Stimulated activated CD4-positive, alpha-beta T cell treated with anti-CD3 and anti-CD28 coated beads, Interleukin-1b, Interleukin-23, amount 100 ng/mL, for 1 hour (primary cell): ENCODE results near the gene VOPP1.

Experiments
- DNase-seq, 2 donors: peaks; one replicate each; pipeline ENCODE4 v3.0.0-alpha.2; 2020; ENCODE audit warnings: low read depth in 2 of 2

The VOPP1 gene

DNA sequence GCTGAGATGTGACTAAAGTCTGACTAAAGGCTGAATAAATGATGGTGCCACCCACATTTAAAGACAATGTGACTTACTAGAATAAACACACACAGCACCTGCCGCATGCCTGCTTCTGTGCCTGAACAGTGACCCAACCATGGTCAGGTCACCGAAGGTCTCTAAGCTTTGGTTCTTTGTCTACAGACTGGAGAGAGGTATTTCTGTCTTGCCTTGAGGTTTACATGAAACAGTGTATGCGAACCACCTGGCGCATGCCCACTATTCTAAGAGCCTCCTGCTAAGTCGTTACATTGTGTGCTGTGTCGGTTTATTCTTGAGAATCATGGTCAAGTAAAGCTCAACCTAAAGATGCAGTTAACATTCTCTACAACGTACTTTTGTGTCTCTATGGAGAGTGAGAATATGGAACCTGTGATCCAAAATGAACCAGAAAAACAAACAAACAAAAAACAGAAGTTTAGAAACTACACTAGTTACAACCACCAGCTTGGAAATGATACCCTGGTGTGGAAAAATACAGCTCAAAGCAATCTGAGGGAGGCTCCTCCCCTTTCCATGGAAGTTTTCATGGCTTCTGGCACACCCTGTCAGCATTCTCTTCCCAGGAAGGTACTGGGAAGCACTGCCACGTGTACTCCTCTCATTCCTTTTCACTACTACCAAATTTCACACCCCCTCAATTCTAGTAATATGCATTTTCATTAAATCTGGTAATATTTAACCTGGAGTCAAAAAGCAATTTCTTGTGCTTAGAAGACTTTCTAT, 40.0 kb downstream of the VOPP1 start:
- DNase-seq: no peak

GRCh38 chr7:55531536-55531935, 40.8 kb downstream of the VOPP1 start:
- no peak for DNase-seq

GRCh38 chr7:55527307-55527706, 45.0 kb downstream of the VOPP1 start:
- DNase-seq: no peak

DNA sequence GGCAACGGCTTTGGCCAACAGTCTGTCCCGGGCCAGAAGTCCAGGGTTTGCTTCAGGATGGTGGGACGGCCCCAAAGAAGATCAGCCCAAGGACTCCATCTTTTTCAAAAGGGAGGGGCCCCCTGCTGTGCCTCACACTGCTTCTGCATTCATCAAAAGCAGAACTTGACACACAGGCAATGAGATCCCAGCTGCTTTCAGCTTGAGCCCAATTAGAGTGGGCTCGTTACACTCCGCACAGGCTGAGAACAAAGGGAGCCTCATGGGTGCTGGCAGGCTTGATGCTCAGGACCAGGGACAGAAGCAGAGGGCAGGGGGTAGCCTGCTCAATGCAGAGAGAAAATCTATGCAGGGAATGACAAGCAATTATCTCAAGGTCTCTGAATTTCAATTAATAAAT, 45.5 kb downstream of the VOPP1 start:
- DNase-seq: no peak

- no peak for DNase-seq
Measured at GRCh38 chr7:55526329-55526728, 46.0 kb downstream of the VOPP1 start.

GRCh38 chr7:55524558-55525310, 47.6 kb downstream of the VOPP1 start:
- DNase-seq: no peak

DNA sequence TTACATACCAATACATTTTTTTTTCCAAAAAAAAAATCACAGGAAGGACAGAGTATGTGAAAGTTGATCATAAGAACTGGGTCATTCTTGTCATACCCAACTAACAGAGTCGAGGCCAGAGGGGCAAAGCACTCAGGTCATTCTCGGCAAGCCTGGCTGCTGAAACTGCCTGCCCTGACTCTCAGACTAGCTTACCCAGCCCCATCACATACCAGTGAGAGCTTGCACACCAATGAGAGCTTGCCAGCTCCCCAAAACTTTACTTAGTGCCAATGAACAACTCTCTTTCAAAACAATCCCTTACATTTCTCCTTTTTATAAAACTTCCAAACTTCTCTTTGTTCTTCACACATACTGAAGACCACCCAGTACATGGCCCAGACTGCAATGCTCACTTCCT, 48.9 kb downstream of the VOPP1 start:
- no peak for DNase-seq

DNA sequence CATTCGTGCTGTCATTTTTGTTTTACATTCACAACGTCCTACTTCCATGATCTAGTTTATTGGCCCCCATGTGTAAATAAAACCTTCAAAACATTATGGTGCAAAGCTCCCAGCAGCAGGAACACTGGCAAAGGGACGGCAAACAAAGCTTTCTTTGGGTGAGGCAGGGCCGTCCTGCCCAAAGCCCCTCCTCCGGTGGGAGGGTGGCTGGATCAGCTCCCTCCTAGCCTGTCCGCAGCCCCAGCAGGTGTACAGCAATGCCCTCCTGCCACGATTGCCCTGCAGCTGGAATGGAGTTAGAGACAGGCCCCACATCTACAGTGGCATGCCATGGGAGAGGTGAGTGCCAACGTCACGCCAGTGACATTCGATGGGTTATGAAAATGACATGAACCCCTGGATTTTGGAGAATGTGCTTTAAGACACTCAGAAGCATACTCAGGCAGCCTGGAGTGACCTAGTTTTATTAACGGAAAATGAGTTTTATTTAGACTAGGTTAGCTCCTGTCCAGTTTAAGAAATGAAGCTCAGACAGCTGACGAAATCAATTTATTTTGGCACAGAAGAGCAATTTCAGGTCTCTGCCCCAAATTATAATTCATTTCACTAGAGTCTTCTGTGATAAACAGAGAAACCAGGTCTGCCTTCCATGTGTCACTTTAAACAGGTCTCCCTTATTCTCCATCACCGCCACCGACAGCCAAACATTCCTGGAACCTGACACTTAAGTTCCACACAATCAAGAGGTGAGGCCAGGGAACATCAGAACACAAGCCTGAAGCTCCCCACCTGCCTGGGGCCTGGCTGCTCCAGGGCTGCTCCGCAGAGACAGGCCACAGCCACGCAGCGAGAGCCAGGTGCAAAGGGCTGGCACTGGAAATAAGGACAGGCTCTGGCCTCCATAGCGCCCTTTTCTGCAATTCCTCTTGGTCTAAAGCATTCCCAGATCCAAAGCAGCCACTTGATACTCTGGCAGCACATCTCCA, 50.1 kb downstream of the VOPP1 start:
- DNase-seq: no peak

- no peak for DNase-seq
Measured at GRCh38 chr7:55521512-55521911, 50.8 kb downstream of the VOPP1 start.

GRCh38 chr7:55520426-55521140, 51.7 kb downstream of the VOPP1 start:
- DNase-seq: no peak

- DNase-seq: no peak
Measured at GRCh38 chr7:55518836-55519235, 53.5 kb downstream of the VOPP1 start.

DNA sequence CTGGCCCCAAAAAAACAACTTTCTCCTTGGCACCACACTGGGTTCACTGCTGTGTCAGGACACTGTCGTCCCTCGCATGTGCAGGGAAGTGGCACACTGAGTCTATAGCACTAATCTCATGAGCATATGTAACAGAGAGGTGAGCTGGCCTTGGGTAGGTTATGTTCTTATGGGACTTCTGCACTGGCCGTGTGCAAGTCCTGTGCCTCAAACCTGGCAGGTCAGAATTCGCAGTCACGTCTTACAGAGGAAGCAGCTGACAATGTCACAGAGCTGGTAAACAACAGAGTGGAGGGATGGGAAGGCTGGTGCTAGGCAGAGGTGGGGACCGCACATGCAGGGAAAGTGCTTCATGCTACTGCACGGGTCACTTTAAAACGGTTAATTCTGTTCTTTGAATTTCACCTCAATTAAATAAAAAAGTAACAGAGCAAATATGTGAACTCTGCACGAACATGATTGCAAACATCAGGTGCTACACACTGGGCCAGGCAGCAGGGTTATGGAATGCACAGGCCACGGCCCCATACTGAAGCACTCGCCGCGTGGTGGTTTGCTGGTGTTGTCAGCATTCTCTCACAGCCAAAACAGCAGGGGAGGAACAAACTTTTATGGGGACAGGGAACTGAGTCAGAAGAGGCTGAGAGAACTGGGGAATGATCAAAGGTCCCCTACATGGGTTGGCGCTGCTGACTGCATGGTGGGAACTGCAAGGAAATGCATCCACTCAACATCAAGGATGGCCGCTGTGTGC, 54.2 kb downstream of the VOPP1 start:
- no peak for DNase-seq

DNA sequence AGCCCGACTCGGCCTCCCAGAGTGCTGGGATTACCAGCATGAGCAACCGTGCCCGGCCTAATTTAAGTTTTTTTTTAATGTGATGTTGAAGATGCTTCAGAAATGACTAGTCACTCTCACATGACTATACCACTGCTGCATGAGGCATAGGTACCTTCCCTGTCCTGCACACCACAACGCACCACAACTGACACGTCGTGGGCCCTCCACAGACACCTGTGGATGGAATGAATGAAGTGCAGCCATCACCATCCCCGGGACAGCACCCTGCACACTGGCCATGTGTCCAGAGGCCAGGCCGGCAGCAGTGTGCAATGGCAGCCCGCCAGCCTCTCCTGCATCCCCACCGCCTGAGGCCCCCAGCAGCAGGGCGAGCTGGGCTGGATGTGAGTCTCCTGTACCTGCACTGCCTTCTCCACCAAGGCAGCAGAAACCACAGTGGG, 55.1 kb downstream of the VOPP1 start:
- no peak for DNase-seq

DNA sequence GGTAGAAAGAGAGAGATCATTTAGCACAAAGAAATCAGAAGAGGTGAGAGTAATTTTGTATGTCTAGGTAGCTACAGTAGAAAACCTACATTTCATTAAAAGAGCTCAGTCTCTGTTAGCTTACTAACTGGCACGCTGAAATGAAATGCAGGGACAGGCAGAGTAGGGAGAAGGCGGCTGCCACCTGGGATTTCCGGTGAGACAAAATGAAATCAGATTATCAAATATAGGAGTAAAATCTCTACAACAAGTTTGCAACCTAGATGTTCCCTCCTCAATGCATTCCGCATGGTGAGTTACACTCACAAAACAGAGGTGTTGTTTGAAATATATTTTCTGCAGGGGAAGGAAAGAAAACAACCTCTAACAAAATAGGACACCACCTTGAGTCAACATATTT, 55.9 kb downstream of the VOPP1 start:
- DNase-seq: no peak

DNA sequence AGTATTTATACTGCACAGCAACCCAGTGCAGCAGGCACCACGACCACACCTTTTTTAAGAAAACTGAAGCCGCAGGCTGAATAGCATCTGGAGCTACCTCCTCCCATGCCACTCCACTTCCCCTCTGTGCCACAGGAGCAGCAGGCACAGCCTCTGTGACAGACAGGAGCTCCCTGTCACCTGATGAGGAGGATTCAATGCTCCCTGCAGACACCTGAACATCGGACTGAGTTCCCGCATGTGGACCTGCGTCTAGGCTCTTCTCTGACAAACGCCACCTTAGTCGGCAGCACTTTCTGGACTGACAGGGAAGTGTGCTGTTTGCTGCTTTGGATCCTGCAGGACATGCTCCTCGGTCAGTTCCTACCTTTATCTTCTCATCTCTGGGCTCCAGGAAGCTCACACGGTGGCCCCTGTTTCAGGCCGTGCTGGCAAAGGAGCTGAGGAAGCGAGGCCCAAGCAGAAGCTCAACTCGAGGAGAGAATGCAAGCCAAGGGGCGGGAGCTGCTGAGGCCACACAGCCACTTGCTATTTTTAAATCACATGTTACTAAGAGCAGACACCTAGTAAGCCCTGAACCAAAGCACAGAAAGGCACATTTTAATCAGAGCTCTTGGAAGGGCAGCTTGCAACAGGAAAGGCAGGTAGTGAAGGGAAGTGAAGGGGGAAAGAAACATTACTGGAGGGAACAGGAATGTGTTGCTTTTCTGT, 56.6 kb downstream of the VOPP1 start:
- no peak for DNase-seq

- no peak for DNase-seq
Measured at GRCh38 chr7:55514546-55515265, 57.6 kb downstream of the VOPP1 start.

GRCh38 chr7:55513868-55514267, 58.4 kb downstream of the VOPP1 start:
- no peak for DNase-seq

DNA sequence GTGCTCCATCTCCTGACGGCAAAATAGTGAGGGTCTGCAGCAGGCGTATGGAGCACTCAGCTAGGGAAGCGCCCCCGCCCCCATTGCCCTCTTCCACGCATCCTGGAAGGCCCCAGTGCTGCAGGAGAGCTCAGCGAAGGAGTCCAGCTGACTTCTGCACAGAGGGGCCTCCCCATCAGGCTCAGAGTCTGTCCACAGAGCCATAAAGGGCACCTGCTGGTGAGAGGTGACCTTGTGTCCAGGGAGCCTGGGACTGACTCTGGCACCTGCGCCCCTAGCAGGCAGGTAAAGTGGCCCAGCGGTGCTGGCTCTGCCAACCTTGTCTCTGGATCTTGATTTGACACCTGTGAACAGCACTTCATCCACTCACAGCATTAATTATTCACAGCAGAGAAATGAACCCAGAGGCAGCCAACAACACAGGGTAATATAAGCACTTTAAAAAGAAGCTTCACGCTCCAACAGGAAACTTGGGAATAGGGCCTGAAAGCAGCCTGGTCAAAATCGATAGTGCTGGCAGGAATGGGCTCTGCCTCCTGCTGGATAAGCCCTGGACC, 59.6 kb downstream of the VOPP1 start:
- no peak for DNase-seq

GRCh38 chr7:55510621-55511020, 61.7 kb downstream of the VOPP1 start:
- DNase-seq: no peak
